Spleen (tissue), 7 donors: Measurements from ENCODE around the gene IMPA2.

Source experiments
- POLR2A ChIP-seq, 3 donors: fragments of 450-650 bp; IDR thresholded peaks; one replicate each; pipeline ENCODE4 v1.5.1; 2017; ENCODE audit warnings: antibody characterized with exemption in 3 of 3, mild to moderate bottlenecking in 1 of 3
- POLR2AphosphoS5 ChIP-seq, 3 donors: sonication (generic); formaldehyde crosslinking; IDR thresholded peaks; one replicate each; pipeline ENCODE4 v1.5.1; 2017; ENCODE audit warnings: antibody characterized with exemption in 3 of 3
- TF ChIP-seq, protein P1 (sequence below), 11 experiments: fragments of 200-600 bp in 7 of 11; fragments of 450-650 bp in 4 of 11; sonication (generic) in 4 of 11; IDR thresholded peaks in 8 of 11; conservative IDR thresholded peaks in 3 of 11; 1 replicate in 7 of 11; 2 replicates in 4 of 11; pipeline versions ENCODE4 v1.4.0 to v1.8.0; 2016 to 2021; ENCODE audit warnings: antibody characterized with exemption in 11 of 11, inconsistent platforms in 4 of 11, mild to moderate bottlenecking in 1 of 11
- donor health status: DM: no; HTN: no; CAD: no; lungs with moderate emphysema.
- donor health status: DM: no; HTN: no; CAD: no.
- donor health status: DM: no; HTN: no; CAD: no.

DNA sequence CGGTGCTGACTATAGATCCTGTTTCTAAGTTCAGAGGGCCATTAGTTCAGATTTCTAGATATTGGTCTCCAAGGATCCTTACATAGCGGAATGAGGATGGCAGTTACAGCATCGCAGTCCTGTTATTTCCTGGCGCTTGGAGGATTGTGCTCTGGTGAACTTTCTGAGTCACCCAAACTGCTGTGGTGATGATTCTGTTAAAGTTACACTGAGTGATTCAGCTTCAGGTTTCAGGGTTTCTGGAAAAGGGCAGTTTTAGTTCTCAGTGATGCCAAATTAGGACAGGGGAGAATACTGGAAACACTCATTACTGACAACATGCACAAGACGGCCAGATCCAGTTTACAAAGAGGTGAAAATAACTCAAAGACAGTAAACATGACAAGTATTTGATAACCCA lies 60.3 kb downstream of the IMPA2 start:
- TF ChIP-seq, protein P1, sequence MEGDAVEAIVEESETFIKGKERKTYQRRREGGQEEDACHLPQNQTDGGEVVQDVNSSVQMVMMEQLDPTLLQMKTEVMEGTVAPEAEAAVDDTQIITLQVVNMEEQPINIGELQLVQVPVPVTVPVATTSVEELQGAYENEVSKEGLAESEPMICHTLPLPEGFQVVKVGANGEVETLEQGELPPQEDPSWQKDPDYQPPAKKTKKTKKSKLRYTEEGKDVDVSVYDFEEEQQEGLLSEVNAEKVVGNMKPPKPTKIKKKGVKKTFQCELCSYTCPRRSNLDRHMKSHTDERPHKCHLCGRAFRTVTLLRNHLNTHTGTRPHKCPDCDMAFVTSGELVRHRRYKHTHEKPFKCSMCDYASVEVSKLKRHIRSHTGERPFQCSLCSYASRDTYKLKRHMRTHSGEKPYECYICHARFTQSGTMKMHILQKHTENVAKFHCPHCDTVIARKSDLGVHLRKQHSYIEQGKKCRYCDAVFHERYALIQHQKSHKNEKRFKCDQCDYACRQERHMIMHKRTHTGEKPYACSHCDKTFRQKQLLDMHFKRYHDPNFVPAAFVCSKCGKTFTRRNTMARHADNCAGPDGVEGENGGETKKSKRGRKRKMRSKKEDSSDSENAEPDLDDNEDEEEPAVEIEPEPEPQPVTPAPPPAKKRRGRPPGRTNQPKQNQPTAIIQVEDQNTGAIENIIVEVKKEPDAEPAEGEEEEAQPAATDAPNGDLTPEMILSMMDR (IDR thresholded peaks at IDR 0.05 in 8 of 11, conservative IDR thresholded peaks at IDR 0.05 in 3 of 11): no peak
- no peak for TF ChIP-seq POLR2A (IDR thresholded peaks at IDR 0.05)
- TF ChIP-seq POLR2AphosphoS5 (IDR thresholded peaks at IDR 0.05): no peak
